Coronary artery (tissue), 2 donors: Measurements from ENCODE around the gene OVOL2.
A peak's percentile ranks its signal among the peaks of the same experiment; 100 is the strongest.

Source experiments
- DNase-seq: peaks from one replicate; pipeline ENCODE4 v3.0.0-alpha.2; 2017; ENCODE audit warnings: low spot score
- H3K27ac ChIP-seq, 2 donors: fragments of 200-600 bp; sonication (generic); one replicate each; pipeline ENCODE4 v1.5.1; 2016 to 2019
- H3K4me3 ChIP-seq: fragments of 200-600 bp; sonication (generic); 2 replicates; pipeline ENCODE4 v1.5.1; 2016; ENCODE audit warnings: mild to moderate bottlenecking, moderate library complexity
- TF ChIP-seq, protein P1 (sequence below): fragments of 200-600 bp; sonication (generic); IDR thresholded peaks from one replicate; pipeline ENCODE4 v1.5.1; 2019; ENCODE audit warnings: antibody characterized with exemption

Gene OVOL2

DNA sequence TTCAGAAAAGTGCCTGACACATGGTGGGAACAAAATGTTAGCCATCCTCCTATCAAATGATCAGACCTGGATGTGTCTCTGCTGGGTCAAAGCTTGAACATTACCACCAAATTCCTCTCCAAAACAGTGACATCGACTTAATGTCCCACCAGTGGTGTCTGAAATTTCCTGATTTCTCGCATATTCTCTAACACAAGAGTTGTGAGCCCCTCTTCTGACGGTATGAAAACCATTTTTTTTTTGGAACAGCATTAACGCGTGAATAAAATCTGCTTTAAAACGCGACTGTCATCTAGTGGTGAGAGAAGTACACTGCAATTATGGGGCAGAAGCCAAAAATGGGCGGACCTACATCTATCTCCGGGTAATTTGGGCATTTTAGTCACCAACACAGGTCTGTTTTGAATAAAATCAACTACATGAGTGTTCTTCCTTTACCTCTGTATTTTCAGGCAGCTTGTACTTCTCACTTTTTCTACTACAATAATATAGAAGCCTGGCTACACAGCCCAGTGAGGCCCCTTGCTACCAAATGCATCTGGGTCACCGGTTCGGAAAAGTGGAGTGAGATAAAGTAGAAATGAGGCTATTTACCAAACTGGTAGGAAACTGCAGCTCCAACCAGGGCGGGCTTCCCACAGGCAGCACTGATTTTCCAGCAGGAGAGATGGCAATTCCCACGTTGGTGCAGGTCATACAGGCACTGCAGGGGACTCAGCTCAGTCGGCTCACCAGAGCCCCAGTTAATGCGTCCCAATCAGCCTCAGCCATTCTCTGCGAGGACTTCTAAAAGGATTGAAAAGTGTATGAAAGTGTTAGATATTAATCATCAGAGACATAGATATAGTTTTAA lies 61.5 kb downstream of the OVOL2 start:
- TF ChIP-seq, protein P1, sequence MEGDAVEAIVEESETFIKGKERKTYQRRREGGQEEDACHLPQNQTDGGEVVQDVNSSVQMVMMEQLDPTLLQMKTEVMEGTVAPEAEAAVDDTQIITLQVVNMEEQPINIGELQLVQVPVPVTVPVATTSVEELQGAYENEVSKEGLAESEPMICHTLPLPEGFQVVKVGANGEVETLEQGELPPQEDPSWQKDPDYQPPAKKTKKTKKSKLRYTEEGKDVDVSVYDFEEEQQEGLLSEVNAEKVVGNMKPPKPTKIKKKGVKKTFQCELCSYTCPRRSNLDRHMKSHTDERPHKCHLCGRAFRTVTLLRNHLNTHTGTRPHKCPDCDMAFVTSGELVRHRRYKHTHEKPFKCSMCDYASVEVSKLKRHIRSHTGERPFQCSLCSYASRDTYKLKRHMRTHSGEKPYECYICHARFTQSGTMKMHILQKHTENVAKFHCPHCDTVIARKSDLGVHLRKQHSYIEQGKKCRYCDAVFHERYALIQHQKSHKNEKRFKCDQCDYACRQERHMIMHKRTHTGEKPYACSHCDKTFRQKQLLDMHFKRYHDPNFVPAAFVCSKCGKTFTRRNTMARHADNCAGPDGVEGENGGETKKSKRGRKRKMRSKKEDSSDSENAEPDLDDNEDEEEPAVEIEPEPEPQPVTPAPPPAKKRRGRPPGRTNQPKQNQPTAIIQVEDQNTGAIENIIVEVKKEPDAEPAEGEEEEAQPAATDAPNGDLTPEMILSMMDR = peak; percentile 91
- no peak overlapping the region for H3K4me3 ChIP-seq
- H3K27ac ChIP-seq = no peak overlapping the region
- DNase-seq = no peak

DNA sequence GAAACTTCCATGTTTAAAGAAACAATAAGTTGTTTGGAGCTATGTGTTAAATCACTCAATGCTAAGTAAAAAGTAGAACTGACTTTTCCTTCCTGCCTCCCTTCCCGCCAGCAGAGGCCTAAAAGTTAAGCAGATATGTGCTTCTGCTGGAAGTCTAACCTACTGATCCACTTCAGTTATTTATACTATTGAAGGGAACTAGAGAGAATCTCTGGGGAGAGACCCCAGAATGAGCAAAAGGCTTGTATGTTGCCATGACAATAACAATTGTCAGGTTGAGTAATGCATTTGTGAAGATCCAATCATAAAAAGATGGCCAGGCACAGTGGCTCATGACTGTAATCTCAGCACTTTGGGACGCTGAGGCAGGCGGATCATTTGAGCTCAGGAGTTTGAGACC lies 64.2 kb downstream of the OVOL2 start:
- no peak for DNase-seq
- Histone ChIP-seq H3K4me3 (no peak overlapping the region), H3K27ac (no peak overlapping the region)
- TF ChIP-seq, protein P1 = no peak

DNA sequence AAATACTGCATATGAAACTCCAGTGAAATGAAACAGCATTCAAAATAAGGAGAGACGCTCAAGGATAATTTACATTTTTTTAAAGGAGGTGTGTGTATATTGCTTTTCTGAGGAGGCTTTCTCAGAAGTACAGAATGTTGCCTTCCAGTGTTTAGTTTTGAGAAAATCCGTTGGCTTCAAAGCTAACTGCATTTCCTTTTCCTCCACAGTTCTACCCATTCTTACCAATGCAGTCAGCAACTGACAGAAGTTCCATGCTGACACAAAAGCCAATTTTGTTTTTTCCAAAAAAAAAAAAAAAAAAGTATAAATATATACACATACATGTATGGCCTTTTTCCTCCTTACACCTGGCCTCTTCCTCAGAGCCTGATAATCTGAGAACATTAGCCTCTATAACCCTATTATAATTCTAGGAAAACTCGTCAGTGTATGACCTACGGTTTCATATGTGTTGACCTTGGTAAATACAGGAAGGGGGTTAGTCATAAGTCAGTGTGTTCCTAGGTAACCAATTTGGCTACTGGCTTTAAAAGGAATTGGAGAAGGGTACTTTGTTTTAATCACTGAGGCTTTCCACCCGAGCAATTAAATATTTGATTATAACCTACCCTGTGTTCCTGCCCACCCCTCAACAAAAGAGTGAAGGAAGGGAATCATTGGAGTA lies 64.7 kb downstream of the OVOL2 start:
- H3K27ac ChIP-seq = no peak overlapping the region
- DNase-seq = no peak
- no peak overlapping the region for H3K4me3 ChIP-seq
- TF ChIP-seq, protein P1 = no peak

DNA sequence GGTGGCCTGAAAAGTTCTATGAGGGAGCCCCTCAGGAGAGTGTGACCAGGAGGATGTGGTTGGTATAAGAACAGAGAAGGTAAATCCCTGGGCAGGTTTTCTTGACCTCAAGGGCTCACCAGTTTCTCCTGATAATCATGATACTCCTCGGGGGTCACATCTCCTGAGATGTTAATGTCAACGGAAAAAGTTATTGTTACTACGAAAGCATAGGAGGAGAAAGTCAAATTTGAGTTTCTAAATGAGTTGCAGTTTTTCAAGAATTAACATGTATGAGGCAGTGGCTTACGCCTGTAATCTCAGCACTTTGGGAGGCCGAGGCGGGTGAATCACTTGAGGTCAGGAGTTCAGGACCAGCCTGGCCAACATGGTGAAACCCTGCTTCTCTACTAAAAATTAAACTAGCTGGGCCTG lies 65.5 kb downstream of the OVOL2 start:
- Histone ChIP-seq H3K27ac (no peak overlapping the region), H3K4me3 (no peak overlapping the region)
- DNase-seq = no peak
- TF ChIP-seq, protein P1 = no peak

DNA sequence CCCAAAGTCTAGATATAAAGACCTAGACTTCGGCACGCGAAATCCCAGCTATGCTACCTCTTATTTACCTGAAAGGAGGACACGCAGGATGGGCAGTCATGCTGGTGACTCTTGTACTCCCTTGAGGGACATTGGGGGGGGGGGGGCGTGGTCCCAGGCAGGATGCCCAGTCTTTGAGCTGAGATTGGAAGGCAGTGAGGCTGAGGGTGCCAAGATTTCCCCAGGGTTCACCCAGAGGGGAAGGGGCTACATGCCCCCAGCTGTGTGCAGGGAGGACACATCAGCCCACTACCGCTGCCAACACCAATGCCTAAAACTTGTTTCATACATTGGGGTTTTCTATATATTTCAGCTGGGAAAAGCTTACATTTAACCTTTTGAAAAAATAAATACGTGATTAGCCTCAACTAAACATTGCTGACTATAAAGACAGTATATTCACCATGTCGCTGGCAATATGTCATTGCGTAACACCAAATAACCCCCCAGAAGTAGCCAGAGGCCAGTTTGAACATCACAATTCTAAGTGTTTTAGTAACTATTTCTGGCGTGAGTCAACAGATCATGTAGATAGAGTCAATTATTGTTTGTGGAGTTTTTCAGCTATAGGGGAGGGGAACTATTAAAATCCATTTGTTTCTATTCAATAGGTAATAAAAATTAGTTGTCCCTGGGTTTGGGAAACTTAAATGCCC lies 67.3 kb downstream of the OVOL2 start:
- TF ChIP-seq, protein P1 = no peak
- Histone ChIP-seq H3K4me3 (no peak overlapping the region), H3K27ac (no peak overlapping the region)
- DNase-seq = no peak

DNA sequence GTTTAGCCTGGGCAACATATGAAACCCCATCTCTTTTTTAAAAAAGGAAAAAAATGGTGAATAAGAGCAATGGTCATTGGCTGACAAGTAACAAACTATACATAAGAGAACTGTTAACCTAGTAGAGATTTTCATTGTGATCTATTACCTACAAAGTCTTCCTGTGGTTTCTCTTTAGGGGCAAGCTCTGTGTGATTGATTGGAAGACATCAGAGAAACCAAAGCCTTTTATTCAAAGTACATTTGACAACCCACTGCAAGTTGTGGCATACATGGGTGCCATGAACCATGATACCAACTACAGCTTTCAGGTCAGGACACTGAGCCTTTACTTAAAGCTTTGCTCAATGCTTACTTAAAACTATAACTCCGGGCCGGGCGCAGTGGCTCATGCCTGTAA lies 69.7 kb downstream of the OVOL2 start:
- no peak overlapping the region for H3K27ac ChIP-seq
- no peak for DNase-seq
- TF ChIP-seq, protein P1 = no peak
- no peak overlapping the region for H3K4me3 ChIP-seq
